DMS114 treated with DMSO at 0.1 percent for 48 hours (cell line): ENCODE data around the gene SPDYE16.
"Not testable (repeated sequence)": the region's sequence is repeated elsewhere in the genome, so short reads cannot be mapped to it uniquely, and the experiment has no call there.

Experiments used
- DNase-seq: peaks from one replicate; lab custom pipeline; 2025; ENCODE audit not compliant: unreplicated experiment; lab: John Stamatoyannopoulos, UW

SPDYE16 gene

GRCh38 chr7:76549855-76550248, 6.8 kb upstream of the SPDYE16 start:
- not testable (repeated sequence) for DNase-seq

- DNase-seq: peak; percentile 61
Observed at GRCh38 chr7:76549025-76549854, 6.1 kb upstream of the SPDYE16 start.

DNA sequence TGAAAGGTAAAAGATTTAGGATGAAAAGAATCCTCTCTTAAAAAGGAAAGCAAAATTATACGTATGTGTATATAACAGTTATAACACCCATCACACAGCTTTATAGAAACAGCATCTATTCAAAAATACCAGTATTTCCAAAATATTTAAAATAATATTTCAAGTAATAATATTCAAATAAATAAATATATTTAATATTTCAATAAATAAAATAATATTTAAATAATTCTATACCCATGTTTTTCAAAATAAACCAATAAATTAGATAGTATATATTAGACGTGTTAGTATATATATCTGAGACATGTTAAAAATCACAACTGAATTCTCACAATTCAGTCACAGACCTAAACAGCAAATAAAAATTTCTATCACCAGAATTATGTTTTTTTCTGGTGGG, 11.5 kb downstream of the SPDYE16 start:
- not testable (repeated sequence) for DNase-seq

GRCh38 chr7:76526183-76526582, 16.9 kb downstream of the SPDYE16 start:
- DNase-seq: not testable (repeated sequence)

DNA sequence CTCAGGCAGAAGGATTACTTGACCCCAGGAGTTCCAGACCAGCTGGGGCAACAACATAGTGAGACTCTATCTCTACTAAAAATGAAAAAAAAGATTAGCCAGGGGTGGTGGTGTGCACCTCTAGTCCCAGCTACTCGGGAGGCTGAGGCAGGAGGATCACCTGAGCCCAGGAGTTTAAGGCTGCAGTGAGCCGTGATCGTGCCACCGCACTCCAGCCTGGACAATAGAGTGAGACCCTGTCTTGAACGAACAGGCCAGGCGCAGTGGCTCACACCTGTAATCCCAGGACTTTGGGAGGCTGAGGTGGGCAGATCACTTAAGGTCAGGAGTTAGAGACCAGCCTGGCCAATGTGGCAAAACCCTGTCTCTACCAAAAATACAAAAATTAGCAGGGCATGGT, 26.2 kb downstream of the SPDYE16 start:
- not testable (repeated sequence) for DNase-seq

DNA sequence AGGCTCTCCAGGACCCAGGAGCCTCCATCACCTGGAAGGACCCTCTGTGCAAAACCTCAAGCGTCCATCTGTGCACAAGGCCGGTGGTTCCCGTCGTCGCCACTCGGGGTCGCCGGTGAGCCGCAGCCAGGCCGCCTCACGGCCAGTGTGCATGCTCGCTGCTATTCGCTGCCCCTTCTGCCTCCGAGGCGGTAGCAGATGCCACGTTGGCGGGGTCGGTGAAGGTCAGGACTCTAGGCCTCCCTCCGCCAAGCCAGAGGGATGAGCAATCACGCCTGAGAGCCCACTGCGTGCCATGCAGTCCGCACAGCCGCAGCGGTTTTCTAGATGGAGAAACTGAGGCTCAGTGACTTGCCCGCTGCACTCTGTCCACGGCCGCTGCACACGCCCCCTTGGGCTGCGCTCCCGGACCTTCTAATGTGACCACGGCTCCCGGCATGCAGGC, 27.1 kb downstream of the SPDYE16 start:
- DNase-seq: no peak

DNA sequence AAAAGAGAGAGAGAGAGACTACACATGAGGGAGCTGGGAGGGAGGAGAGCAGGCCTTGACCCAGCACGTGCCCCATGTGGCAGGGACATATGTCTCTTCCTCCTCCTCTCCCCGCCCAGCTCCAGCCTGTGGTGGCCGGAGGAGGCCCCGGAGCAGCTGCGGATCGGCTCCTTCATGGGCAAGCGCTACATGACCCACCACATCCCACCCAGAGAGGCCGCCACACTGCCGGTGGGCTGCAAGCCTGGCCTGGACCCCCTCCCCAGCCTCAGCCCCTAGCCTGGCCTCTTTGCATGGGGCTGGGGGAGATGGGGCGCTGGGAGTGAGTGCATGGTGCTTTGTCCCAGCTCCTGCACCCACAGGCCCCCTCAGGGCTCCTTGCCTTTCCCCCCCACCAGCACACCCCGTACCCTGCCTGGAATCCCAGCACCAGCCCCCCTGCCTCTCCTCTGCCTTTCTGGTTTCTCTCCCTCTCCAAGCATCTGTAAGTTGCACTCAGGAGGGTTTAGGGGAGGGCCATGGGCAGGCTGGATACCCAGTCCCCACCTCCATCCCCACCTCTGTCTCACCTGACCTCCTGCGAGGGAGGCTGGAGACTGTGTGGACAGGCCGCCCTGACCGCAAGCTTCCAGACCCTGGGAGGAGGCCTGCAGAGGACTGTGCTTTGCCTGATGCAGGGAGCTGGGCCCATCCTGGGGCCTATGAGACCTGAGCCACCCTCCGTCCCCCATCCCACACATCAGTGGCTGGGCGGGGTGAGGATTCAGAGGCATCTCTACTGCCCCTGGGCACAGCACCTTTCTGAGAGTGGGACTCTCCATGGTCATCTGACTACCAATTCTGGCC, 27.9 kb downstream of the SPDYE16 start:
- DNase-seq: no peak

- DNase-seq: no peak
Observed at GRCh38 chr7:76513817-76514799, 29.0 kb downstream of the SPDYE16 start.

GRCh38 chr7:76512941-76513816, 29.9 kb downstream of the SPDYE16 start:
- DNase-seq: no peak

- not testable (repeated sequence) for DNase-seq
Observed at GRCh38 chr7:76511911-76512885, 30.9 kb downstream of the SPDYE16 start.

DNA sequence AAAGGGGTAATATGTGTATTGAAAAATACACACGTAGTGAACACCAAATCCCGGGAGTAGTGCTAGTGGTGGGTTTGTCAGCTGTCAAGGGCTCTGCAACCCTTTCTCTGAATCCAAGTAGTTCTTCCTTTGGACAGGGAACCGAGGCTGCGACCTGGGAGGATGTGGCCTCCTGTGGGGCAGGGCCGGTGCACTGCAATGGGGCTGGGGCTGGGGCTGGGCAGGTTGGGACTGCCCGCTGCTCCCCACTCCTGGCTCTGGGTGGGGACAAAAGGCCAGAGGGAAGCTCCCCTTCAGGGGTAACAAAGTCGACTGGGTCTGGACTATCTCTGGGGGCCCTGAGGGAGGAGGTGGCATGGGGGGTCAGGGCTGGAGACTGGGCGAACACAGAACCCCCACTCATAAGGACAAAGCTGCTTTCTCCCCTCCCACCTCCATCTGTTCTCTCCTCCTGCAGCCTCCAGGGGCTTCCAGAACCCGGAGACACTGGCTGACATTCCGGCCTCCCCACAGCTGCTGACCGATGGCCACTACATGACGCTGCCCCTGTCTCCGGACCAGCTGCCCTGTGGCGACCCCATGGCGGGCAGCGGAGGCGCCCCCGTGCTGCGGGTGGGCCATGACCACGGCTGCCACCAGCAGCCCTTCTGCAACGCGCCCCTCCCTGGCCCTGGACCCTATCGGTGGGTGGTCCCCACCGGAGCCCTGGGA, 31.7 kb downstream of the SPDYE16 start:
- DNase-seq: not testable (repeated sequence)

- DNase-seq: no peak
Observed at GRCh38 chr7:76509931-76510877, 32.9 kb downstream of the SPDYE16 start, which contains the start of gene UPK3B. TSS of gene UPK3B (plus strand) at chr7:76510552. CDS start at chr7:76510653, 101 bp downstream.

DNA sequence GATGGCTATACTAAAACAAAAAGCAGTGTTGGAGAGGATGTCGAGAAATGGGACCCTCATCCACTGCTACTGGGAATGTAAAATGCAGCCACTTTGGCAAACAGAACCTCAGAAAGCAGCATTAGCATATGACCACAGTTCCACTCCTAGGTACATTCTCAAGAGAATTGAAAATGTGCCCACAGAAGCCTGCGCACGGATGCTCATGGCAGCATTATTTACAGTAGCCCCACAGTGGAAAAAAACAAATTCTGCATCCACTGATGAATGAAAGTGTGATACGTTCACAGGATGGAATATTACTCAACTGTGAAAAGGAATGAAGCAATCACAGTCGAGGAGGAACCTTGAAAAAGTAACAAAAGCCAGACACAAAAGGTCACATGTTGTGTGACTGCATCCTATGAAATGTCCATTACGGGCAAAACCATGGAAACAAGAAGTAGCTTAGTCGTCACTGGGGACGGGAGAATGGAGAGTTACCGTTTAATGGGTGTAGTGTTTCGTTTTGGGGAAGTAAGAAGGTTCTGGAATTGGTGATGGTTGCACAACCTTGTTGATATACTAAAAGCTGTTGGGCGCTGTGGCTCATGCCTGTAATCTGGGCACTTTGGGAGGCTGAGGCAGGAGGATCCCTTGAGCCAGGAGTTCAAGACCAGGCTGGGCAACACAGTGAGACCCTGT, 35.2 kb downstream of the SPDYE16 start:
- DNase-seq: no peak

DNA sequence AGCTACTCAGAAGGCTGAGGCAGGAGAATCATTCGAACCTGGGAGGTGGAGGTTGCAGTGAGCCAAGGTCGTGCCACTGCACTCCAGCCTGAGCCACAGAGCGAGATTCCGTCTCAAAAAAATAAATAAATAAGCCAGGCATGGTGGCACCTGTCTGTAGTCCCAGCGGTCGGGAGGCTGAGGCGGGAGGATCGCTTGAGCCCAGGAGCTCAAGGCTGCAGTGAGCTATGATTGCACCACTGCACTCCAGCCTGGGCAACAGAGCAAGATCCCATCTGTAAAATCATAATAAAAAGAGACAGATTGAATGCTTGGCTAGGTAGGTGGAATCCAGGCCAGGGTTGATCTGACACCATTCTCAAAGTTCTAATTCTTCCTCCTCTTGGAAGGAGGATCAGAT, 36.5 kb downstream of the SPDYE16 start:
- DNase-seq: not testable (repeated sequence)

DNA sequence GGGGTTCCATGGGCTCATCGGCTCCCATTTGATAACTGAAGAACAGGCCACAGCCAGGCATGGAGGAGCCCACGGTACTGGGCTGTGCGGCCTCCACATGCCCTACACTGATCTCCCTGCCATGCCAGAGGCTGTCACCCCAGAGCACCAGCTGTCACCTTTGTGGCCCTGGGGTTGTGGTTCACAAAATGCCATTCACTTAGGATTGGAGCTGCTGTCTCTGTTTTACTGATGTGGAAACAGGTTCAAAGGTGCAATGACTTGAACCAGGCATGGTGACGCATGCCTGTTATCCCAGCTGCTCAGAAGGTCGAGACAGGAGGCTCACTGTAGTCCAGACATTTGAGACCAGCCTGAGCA, 37.0 kb downstream of the SPDYE16 start:
- no peak for DNase-seq
